Activated CD8-positive, alpha-beta memory T cell treated with anti-CD3 and anti-CD28 coated beads for 4 hours (primary cell): ENCODE measurements around the gene GUCA2A.
"Not testable (repeated sequence)": the region's sequence is repeated elsewhere in the genome, so short reads cannot be mapped to it uniquely, and the experiment has no call there.

Experiments used
- DNase-seq, 2 donors: peaks; one replicate each; pipeline ENCODE4 v3.0.0-alpha.2; 2020; ENCODE audit warnings: low read depth in 2 of 2

GUCA2A gene, protein sequence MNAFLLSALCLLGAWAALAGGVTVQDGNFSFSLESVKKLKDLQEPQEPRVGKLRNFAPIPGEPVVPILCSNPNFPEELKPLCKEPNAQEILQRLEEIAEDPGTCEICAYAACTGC

DNA sequence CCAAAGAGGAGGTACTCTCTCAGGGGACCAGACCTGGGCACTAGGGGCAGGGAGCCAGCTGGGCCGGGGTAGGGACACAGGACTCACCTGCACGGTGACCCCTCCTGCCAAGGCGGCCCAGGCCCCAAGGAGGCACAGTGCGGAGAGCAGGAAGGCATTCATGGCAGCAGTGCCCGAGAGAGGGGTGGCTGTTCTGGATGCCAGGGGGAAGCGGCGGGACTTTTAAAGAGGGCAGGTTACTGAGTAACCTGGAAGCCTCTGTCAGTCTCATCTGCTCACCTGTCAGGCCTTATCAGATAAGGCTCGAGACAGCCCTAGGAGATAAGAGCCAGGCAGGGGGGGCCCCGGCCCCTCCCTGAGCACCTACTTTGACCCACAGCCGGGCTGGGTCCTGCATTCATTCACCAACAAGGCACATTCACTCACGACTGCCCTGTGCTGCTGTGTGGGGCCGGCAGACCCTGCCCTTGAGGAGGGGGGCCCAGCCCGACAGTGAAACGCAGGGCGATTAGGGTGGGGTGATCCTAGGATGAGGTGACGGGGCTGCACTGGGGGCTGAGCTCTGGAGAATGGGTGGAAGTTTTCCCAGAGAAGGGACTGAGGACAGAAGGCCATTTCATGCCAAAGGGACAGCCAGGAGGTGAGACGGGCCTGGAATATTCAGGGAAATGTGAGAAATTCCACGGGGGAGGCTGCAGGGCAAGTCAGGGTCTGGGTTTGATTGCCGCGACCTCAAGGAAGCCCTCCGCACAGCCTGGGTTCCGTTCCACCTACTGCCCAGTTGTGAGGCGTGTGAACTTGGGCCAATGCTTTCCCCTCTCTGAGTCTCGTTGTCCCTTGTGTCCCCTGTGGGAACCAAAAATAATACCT lies at the start of gene GUCA2A:
TSS of gene GUCA2A (minus strand) at position 195 of the 870 bp plus-strand sequence. CDS start at position 162, 33 bp downstream.
- no peak for DNase-seq

DNA sequence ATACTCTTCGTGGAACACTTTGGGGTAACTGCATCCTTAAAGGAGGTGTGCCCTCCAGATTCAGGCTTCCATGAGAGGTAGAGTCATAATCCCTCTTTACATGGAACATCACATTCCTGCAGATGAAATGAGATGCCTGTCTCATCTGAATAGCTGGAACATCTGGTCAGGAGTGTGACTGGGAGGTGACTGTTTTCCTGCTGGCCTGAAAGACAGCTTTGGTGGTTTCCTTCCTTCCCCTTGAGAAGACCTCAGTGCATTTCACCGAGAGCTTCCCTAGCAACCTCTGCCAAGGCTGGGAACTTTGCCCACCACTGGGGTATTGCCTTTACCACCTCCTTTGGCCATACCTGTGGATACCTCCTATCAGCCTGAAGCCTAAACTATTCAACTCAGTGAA lies 46.7 kb upstream of the GUCA2A start:
- no peak for DNase-seq

DNA sequence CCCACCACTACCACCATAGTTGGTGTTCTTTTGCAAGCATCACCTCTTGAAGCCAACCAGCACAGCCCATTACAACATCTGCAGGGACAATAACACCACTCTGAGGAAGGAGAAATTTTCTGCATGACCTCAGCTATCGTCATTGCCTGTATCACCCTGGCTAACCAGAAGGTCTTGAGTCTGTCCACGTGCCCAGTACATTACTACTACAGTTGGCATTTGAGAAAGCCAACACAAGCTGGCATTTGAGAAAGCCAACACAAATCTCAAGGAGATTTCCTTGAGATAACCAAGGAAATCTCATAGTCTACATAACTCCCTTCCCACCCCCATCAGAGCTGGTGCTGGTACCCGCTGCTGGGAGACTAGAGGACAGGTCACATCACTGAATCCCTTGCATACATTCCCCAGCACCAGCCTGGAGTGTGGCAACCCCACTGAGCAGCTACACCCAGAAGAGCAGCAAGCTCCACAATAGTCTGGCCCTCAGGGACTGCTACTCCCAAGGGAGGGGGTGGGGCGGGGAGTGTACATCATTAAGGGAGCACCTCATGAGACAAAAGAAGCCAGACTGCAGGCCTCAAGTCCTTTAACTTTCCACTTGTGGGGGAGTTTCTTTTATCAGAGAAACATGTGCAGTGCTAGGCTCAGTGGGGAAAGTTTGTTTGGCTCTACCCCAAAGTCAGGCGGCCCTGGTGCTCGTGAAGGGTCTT lies 46.0 kb upstream of the GUCA2A start:
- DNase-seq = no peak

DNA sequence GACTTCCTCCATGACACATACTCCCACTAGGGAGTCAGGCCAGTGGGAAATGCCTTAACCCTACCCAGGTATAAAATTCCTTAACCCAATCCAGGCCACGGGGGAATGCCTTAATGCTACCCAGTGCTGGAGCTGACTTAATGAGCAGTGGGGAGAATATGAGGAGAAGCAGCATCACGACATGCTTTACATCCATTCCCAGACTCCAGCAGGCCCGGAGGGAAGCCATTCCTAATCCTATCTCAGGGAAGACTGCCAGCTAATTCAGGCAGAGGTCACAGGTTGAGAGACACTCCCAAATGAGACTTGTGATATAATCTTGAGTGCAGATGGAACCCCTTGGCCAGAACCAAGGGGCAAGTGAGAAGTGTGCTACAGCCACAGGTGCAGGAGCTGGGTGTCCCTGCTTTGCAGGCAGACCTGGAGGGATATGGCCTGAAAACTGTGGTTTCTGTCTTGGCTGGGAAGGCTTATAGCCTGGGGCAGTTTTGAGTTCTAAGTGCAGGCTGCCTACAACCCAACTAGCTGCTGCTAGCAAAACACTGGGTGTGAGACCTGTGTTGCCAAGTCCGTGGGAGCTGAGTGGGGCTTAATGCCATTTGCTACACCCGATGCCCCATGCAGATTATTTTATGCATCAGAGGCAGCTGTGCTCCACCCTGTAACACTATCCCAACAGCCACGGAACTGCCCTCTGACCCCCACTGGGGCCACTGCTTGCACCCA lies 45.1 kb upstream of the GUCA2A start:
- DNase-seq = no peak

DNA sequence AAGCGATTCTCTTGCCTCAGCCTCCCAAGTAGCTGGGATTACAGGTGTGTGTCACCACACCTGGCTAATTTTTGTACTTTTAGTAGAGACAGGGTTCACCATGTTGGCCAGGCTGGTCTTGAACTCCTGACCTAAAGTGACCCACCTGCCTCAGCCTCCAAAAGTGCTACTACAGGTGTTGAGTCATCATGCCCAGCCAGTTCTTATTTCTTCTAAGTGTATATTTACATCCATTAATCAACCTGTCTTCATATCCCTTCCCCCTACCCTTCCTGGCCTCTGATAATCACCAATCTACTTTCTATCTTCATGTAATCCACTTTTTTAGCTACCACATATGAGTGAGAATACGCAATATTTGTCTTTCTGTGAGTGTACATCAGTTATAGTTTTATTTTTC lies 42.4 kb upstream of the GUCA2A start:
- DNase-seq = not testable (repeated sequence)

DNA sequence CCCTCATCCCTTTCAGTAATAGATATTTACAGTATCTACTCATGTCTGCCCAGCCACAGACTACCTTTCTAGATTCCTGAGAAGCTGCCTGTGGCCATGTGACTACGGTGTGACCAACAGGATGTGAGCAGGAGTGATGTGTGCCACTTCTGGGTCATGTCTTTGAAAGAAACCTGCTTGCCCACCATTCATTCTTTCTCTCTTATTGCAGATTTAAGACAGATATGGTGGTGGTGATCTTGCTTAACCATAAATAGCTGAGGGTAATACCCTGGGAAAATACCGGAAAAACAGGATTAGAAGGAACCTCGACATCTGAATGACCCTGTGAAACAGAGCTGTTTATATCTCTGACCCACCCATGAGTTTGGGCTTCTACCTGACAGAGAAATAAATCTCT lies 41.6 kb upstream of the GUCA2A start:
- no peak for DNase-seq

DNA sequence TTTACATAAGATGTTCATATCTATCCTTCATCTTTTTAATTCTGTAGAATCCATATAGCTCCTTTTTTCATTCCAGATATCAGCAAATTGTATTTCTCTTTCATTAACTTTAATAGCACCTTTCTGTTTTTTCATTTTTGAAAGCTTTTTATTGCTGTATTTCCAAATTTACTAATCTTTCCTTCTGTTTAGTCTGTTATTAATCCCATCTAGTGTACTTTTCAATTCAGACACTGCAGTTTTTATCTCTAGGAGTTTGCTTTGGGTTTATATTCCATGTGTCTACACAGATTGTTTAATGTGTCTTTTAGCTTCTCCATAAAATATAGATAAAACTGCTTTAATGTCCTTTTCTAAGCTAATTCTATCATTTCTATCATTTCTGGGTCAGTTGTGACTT lies 37.4 kb upstream of the GUCA2A start:
- no peak for DNase-seq

DNA sequence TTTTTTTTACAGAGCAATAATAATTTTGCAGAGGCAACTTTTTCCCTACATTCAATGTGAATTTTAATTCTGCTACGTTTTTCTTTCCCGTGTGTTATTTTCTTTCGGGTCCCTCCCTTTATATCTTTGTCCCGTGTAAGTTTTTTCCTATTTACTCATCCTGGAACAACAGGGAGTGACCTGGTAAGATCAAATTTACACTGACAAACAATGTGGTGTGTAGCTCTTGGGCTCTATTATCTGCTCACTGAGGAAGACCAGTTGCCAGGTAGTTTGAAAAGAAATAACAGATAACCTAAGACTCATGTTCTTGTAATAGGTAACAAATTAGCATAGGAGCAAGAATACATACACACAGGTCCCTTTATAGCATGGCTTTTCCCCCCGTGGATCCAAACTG lies 33.7 kb upstream of the GUCA2A start:
- DNase-seq = no peak

DNA sequence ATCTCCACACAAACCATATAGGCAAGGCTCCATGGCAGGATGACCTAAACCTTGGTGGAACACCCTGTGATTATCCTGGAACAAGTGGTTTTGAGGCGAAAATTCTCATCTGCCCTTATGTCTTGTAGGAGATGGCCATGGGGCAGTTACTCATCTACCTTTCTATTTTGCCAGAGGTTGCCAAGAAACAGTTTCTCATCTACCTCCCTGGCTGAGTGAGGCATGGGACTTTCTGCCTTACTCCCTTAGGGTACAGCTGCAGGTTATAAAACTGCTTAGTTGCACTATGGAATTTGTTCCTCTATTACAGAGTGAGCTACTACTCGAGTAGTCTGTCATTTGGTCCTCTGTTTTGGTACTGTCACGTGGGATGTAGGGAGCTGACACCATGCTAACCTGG lies 31.3 kb upstream of the GUCA2A start:
- no peak for DNase-seq

DNA sequence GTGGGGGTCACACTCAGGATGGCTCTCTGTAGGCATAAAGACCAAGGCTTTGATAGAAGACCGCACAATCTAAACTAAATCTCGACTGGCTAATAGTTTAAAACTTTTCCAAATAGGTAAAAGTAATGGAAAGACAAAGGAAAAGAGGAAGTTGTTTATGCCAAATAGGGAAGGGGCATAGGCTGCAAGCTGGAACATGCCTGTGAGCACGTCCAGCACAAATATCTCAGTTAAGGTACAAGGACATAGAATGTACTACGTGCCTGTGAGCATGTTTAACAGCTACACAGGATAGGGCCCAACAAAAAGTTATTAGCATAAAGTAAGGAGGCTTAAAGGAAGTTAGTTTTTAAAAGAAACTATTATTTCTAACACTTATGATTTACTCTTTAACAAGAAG lies 27.6 kb upstream of the GUCA2A start:
- no peak for DNase-seq

DNA sequence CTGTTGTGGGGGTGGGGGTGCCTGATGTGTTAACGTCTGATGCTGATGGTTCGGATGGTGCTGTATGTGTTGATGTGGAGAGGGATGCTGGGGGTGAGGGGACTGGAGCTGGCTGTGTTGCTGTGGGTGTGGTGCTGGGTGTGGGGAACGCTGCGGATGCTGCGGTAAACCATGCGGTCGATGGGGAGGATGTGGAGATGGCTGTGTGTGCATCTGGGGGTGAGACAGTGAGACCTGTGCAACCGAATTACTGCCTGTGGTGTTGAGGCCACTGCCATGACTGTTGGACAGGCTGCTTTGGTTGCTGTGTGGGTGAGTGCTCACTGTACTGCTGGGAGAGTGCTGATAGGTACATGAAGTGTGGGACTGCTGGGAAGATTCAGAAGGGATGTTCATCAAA lies 26.8 kb upstream of the GUCA2A start:
- DNase-seq = no peak

DNA sequence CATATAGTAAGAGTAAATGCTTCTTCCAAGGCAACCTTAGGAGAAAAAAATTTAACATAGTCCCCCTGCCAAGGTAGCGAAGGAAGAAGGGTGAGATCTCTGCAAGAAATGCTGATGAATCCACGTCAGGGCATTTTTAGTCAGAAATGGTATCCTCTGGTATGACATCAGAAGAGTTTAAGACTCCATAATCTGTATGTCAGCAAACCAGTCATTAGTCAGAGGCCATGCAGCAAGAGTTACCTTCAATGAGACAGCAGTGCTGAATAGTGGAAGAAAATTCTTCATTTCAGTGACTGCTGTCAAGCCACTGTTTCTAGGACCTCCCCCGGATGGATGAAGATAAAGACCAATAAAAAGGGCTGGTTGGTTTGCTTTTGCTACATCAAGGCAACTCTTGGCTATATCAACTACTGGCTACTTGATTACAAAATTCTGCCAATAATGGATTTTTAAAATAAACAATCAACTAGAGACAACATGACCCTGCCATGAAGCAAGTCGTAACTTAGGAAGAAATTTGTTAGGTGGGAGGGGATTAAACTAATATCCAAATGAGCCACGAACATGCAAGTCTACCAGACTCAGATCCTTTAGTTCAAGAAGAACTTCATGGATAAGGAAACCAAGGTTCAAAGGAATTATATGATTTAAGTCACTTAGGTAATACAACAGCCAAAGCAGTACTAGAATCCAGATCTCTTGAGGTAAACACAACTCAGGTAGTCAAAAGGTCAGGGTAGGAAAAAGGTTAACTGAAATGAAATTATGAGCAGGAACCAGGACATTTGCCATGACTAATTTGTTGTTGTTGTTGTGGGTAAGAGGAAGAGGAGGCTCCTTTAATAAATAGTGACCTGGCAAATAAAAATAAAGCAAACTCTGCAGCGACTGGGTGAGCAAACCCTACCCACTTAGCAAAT lies 25.6 kb upstream of the GUCA2A start:
- DNase-seq = no peak

DNA sequence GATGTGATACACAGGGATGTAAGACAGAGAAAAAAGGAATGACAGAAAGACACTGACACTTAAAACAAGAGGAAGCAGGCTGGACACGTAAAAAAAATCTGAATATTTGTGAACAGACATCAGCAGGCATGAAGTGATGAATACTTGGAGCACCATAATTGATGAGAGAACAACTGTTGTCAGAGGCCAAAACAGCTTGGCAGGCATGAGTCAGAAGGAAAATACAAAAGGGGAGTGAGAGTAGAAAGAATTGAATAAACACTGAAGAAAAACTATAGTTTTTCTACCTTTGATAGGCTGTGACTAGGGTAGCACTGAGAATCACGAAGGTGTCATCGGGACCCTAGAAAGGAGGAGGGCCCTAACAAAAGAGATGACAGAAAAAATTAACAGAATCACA lies 21.6 kb upstream of the GUCA2A start:
- DNase-seq = no peak

DNA sequence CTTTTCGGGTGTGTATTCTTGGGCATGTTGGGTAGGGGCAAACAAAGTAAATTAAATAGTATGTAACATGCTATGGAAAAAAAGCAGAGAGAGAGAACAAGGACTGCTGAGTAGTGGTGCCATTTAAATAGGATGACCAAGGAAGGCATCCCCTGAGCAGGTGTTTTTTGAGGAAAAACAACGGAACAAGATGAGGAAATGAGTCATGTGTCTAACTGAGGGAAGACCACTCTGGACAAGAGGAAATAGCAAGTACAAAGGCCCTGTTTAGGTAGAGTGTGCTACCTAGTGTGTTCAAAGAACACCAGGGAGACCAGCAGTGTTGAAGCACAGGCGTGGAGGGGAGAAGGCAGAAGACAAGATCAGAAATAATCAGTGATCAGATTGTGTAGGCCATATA lies 20.1 kb upstream of the GUCA2A start:
- no peak for DNase-seq

DNA sequence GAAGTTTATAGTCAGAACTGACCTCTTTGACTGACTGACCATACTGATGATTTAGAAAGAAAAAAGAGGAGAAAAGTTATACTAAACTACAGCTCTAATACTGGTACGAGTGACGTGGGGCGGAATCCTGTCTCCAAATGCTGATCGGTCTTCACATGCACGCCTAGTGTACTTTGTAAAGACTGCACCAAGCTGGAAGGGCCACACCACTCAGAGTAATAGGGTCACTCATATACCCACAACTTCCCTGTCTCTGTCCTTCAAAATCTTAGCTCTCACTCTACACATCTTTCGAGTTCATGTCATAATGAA lies 19.4 kb upstream of the GUCA2A start:
- no peak for DNase-seq

DNA sequence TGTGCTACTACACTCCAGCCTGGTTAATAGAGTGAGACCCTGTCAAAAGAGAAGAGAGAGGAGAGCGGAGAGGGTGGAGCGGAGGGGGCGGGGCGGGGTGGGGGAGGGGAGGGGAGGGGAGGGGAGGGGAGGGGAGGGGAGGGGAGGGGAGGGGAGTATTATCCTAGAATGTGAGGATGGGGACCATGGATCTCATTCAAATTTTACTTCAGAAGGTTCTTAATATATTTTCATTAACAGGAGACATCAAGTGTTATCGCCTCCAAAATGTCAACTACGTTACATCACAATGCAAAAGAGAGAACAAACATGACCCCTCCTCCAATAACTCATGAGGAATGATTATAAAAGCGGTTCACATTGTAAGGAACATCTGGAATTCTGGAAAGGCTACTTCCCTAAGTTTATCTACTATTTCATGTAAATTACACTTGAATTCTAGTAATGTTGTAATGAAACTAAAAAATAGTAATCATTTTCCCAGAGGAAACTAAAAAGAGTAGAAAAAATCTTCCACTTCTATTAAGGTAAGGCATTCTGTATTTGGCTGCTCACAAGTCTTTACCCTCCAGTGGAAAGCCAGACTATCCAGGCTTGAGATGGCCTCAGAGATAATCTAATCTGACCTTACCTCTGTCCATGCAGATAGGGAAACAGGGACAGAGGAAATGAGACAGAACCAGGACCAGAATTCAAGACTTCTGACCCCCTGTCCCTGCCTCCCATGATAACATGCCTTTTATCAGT lies 18.8 kb upstream of the GUCA2A start:
- DNase-seq = no peak

DNA sequence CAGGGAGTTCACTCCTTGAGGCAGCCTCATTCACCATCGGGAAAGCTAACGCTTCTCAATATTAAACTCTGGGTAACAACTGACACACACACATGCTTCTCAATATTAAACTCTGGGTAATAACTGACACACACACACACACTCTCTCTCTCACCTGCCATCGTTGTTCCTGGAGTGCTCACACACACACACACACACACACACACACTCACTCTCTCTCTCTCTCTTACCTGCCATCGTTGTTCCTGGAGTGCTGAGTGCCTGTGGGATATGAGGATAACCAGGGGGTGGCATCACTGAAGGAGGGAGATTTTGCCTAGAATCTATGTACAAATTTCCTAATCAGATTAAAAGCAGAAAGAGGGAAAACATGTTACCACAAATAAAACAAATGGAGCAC lies 17.1 kb upstream of the GUCA2A start:
- no peak for DNase-seq

DNA sequence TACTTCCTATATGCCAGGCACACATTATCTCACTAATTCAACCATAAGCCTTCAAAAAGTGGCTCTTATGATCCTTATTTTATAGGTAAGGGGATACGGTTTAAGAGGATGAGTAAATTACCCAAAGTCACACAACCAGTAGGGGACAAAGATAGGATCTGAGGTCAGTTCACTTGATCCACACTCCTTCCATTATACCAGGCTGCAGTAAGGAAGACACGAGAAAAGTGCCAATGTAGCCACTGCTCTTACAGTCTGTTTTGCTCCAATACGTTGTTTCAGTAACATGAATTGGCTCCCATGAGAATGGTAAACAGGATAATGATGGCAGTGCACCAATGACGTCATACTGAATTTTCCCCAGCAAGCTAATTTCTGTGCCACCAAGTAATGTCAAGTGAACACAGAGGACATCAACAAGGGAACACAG lies 15.4 kb upstream of the GUCA2A start:
- DNase-seq = no peak

DNA sequence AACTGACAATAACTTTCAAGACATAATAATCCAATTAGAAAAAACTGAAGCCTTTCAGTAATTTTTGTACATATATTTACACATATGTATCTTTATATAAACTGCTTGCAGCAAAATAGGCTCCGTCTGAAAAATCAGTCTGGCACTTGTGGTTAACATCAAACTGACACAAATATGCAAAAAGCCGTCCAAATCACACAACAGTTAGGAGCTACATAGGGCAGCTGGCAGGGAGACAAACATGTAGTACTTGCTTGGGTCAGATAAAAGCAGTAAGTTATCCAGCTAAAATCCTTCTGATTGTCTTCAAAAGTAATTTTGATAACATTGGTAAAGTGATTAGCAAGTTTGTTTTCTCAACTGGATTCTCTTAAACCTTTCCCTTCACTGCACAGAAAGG lies 14.7 kb upstream of the GUCA2A start:
- DNase-seq = no peak

DNA sequence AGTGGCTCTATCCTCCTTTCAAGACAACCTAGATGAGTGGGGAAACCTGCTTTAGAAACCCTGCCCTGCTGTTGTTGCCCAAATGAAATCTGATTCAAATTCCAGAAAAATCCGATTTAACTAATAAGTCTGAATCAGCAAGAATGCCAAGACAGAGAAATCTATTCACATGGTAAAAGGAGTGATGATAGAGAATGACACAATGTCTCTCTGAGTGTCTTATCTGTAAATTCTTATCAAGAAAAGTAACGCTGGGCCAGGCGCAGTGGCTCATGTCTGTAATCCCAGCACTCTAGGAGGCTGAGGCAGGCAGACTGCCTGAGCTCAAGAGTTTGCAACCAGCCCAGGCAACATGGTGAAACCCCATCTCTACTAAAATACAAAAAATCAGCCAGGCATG lies 13.7 kb upstream of the GUCA2A start:
- no peak for DNase-seq

DNA sequence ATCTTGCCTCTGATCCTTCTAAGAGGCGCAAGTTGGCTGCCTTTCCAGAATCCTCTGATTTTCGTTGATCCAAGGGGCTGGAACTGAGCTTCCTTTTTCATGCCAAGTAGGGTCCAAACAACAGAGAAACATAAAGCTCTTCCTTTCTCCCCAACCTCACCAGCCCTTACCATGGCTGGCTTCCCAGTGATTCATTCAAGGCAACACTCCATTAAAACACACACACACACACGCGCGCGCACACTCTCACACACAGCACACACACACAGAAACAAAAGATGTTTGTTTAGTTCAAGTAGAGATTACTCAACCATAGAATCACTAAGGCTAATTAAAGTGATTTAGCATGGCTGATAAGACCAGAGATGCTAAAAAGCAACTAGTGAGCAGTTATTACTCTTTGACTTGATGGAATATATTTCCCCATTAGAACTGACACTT lies 13.0 kb upstream of the GUCA2A start:
- DNase-seq = no peak
